IPS-20b (cell line): ENCODE measurements around the gene VWA5A.

Experiments used
- H3K27ac ChIP-seq: one replicate; pipeline ENCODE4 v1.5.1; 2013; ENCODE audit warnings: low read length
- H3K27me3 ChIP-seq: 2 replicates; pipeline ENCODE4 v1.6.1; 2013; ENCODE audit warnings: mild to moderate bottlenecking, low read length, inconsistent platforms; ENCODE audit not compliant: insufficient read depth
- H3K36me3 ChIP-seq: 2 replicates; pipeline ENCODE4 v1.6.1; 2013; ENCODE audit warnings: low read depth, mild to moderate bottlenecking, inconsistent platforms, low read length, moderate library complexity; ENCODE audit not compliant: insufficient read depth
- H3K4me1 ChIP-seq: 2 replicates; pipeline ENCODE4 v1.6.1; 2013; ENCODE audit warnings: mild to moderate bottlenecking, control low read depth, inconsistent platforms, low read length, moderate library complexity; ENCODE audit not compliant: insufficient read depth
- H3K4me3 ChIP-seq: 2 replicates; pipeline ENCODE4 v1.5.1; 2013; ENCODE audit warnings: mild to moderate bottlenecking, low read length, inconsistent platforms
- H3K9ac ChIP-seq: 2 replicates; pipeline ENCODE4 v1.6.1; 2013; ENCODE audit warnings: low read depth, mild to moderate bottlenecking, inconsistent platforms, low read length, moderate library complexity
- H3K9me3 ChIP-seq: 2 replicates; pipeline ENCODE4 v1.6.1; 2013; ENCODE audit warnings: mild to moderate bottlenecking, low read depth, low read length, inconsistent platforms; ENCODE audit not compliant: insufficient read depth

Gene VWA5A

GRCh38 chr11:124078591-124078990, 36.7 kb upstream of the VWA5A start:
- Histone ChIP-seq H3K36me3 (no peaks in the 10 kb centered on the region), H3K4me1 (peaks cover 8% of the 10 kb centered on the region), H3K4me3 (no peak overlapping the region), H3K9ac (no peak overlapping the region), H3K27ac (no peak overlapping the region), H3K27me3 (no peaks in the 10 kb centered on the region), H3K9me3 (no peaks in the 10 kb centered on the region)

GRCh38 chr11:124079631-124080326, 35.5 kb upstream of the VWA5A start:
- Histone ChIP-seq H3K9me3 (no peaks in the 10 kb centered on the region), H3K4me3 (no peak overlapping the region), H3K36me3 (no peaks in the 10 kb centered on the region), H3K27me3 (no peaks in the 10 kb centered on the region), H3K4me1 (peaks cover 8% of the 10 kb centered on the region), H3K9ac (no peak overlapping the region), H3K27ac (no peak overlapping the region)

- Histone ChIP-seq H3K27me3 (no peaks in the 10 kb centered on the region), H3K4me3 (no peak overlapping the region), H3K9me3 (no peaks in the 10 kb centered on the region), H3K27ac (no peak overlapping the region), H3K4me1 (peaks cover 8% of the 10 kb centered on the region), H3K9ac (no peak overlapping the region), H3K36me3 (no peaks in the 10 kb centered on the region)
Observed at GRCh38 chr11:124080327-124081001, 34.8 kb upstream of the VWA5A start.

- peaks cover 8% of the 10 kb centered on the region for H3K4me1 ChIP-seq
Observed at GRCh38 chr11:124081483-124081882, 33.8 kb upstream of the VWA5A start.

GRCh38 chr11:124082371-124082770, 32.9 kb upstream of the VWA5A start:
- Histone ChIP-seq H3K9me3 (no peaks in the 10 kb centered on the region), H3K27ac (no peak overlapping the region), H3K4me1 (peaks cover 8% of the 10 kb centered on the region), H3K4me3 (no peak overlapping the region), H3K36me3 (no peaks in the 10 kb centered on the region), H3K9ac (no peak overlapping the region), H3K27me3 (no peaks in the 10 kb centered on the region)

More at GRCh38 chr11:124081483-124081882, 33.8 kb upstream of the VWA5A start:
- Histone ChIP-seq H3K4me3 (no peak overlapping the region), H3K36me3 (no peaks in the 10 kb centered on the region), H3K27me3 (no peaks in the 10 kb centered on the region), H3K27ac (no peak overlapping the region), H3K9ac (no peak overlapping the region), H3K9me3 (no peaks in the 10 kb centered on the region)

GRCh38 chr11:124085583-124085982, 29.7 kb upstream of the VWA5A start:
- no peaks in the 10 kb centered on the region for H3K9me3 ChIP-seq
- H3K27me3 ChIP-seq, result no peaks in the 10 kb centered on the region
- peaks cover 2% of the 10 kb centered on the region for H3K4me1 ChIP-seq
- H3K9ac ChIP-seq, result no peak overlapping the region
- H3K4me3 ChIP-seq, result no peak overlapping the region
- H3K36me3 ChIP-seq, result no peaks in the 10 kb centered on the region
- H3K27ac ChIP-seq, result no peak overlapping the region

- Histone ChIP-seq H3K9me3 (no peaks in the 10 kb centered on the region), H3K9ac (no peak overlapping the region), H3K4me3 (no peak overlapping the region), H3K27ac (no peak overlapping the region), H3K36me3 (no peaks in the 10 kb centered on the region), H3K27me3 (no peaks in the 10 kb centered on the region), H3K4me1 (no peaks in the 10 kb centered on the region; the same call in 1 of the 2 replicates)
Observed at GRCh38 chr11:124085997-124086846, 29.0 kb upstream of the VWA5A start.

- Histone ChIP-seq H3K36me3 (no peaks in the 10 kb centered on the region), H3K4me1 (peaks cover 10% of the 10 kb centered on the region; the same call in 1 of the 2 replicates), H3K27me3 (no peaks in the 10 kb centered on the region), H3K9ac (no peak overlapping the region), H3K27ac (no peak overlapping the region), H3K9me3 (no peaks in the 10 kb centered on the region), H3K4me3 (no peak overlapping the region)
Observed at GRCh38 chr11:124090996-124091395, 24.3 kb upstream of the VWA5A start.

- Histone ChIP-seq H3K4me3 (no peak overlapping the region), H3K9ac (no peak overlapping the region), H3K9me3 (no peaks in the 10 kb centered on the region), H3K36me3 (no peaks in the 10 kb centered on the region), H3K27ac (no peak overlapping the region), H3K27me3 (no peaks in the 10 kb centered on the region), H3K4me1 (peaks cover 10% of the 10 kb centered on the region; the same call in 1 of the 2 replicates)
Observed at GRCh38 chr11:124093330-124093729, 21.9 kb upstream of the VWA5A start.

- H3K4me1 ChIP-seq, result peaks cover 10% of the 10 kb centered on the region; the same call in 1 of the 2 replicates
- no peak overlapping the region for H3K27ac ChIP-seq
- H3K4me3 ChIP-seq, result no peak overlapping the region
- H3K27me3 ChIP-seq, result no peaks in the 10 kb centered on the region
- H3K9me3 ChIP-seq, result no peaks in the 10 kb centered on the region
- H3K36me3 ChIP-seq, result no peaks in the 10 kb centered on the region
- H3K9ac ChIP-seq, result no peak overlapping the region
Observed at GRCh38 chr11:124094731-124095130, 20.5 kb upstream of the VWA5A start.

- Histone ChIP-seq H3K4me1 (peaks cover 10% of the 10 kb centered on the region; the same call in 1 of the 2 replicates), H3K9ac (no peak overlapping the region), H3K27me3 (no peaks in the 10 kb centered on the region), H3K36me3 (no peaks in the 10 kb centered on the region), H3K4me3 (no peak overlapping the region), H3K27ac (no peak overlapping the region), H3K9me3 (no peaks in the 10 kb centered on the region)
Observed at GRCh38 chr11:124096364-124096763, 18.9 kb upstream of the VWA5A start.
